HepG2 (cell line): ENCODE data around the gene AFF4. TPM values are rescaled to one million over a fixed set of nuclear protein-coding genes. Genes with fewer than 3 reads are reported as not detected.

ENCODE experiments used
- FOXA1 ChIP-seq, 2 experiments: fragments of 450-650 bp in 1 of 2; sonication (generic) in 1 of 2; formaldehyde crosslinking in 1 of 2; IDR thresholded peaks; 2 replicates each; pipeline versions ENCODE4 v1.4.0 to v1.6.1; 2016 to 2020; ENCODE audit warnings: missing genetic modification reagents in 1 of 2
- GPBP1L1 ChIP-seq: sonication (generic); formaldehyde crosslinking; IDR thresholded peaks from 2 replicates; pipeline ENCODE4 v1.5.0; 2020; ENCODE audit warnings: mild to moderate bottlenecking, missing genetic modification reagents
- HMGXB4 ChIP-seq, 2 experiments: sonication (generic) in 1 of 2; formaldehyde crosslinking in 1 of 2; IDR thresholded peaks; 2 replicates each; pipeline versions ENCODE4 v1.4.0 to v1.6.1; 2018 to 2020; ENCODE audit warnings: missing genetic modification reagents in 2 of 2, borderline replicate concordance in 1 of 2, low read depth in 1 of 2, mild to moderate bottlenecking in 1 of 2, missing biosample characterization in 1 of 2
- MAFF ChIP-seq: IDR thresholded peaks from 2 replicates; pipeline ENCODE4 v1.6.1; 2011; ENCODE audit warnings: low read depth, low read length, improper control_type of control experiment
- MLLT10 ChIP-seq: sonication (generic); formaldehyde crosslinking; IDR thresholded peaks from 2 replicates; pipeline ENCODE4 v1.4.0; 2020; ENCODE audit warnings: missing genetic modification reagents
- MYC ChIP-seq: sonication (generic); formaldehyde crosslinking; IDR thresholded peaks from 2 replicates; pipeline ENCODE4 v1.9.0; 2021; ENCODE audit warnings: missing genetic modification reagents, borderline replicate concordance
- PHF8 ChIP-seq: sonication (generic); formaldehyde crosslinking; IDR thresholded peaks from 2 replicates; pipeline ENCODE4 v1.5.0; 2020; ENCODE audit warnings: missing genetic modification reagents
- PRDM10 ChIP-seq: sonication (generic); formaldehyde crosslinking; IDR thresholded peaks from 2 replicates; pipeline ENCODE4 v1.4.0; 2020; ENCODE audit warnings: low read depth, missing genetic modification reagents
- ZNF713 ChIP-seq: sonication (generic); formaldehyde crosslinking; IDR thresholded peaks from 2 replicates; pipeline ENCODE4 v1.4.0; 2020; ENCODE audit warnings: mild to moderate bottlenecking, missing genetic modification reagents
- ZNF740 ChIP-seq: sonication (generic); formaldehyde crosslinking; IDR thresholded peaks from 2 replicates; pipeline ENCODE4 v1.4.0; 2020; ENCODE audit warnings: missing genetic modification reagents
- ZNF784 ChIP-seq: sonication (generic); formaldehyde crosslinking; IDR thresholded peaks from 2 replicates; pipeline ENCODE4 v1.5.1; 2020; ENCODE audit warnings: missing genetic modification reagents, mild to moderate bottlenecking, borderline replicate concordance
- ZSCAN29 ChIP-seq: sonication (generic); formaldehyde crosslinking; conservative IDR thresholded peaks from 2 replicates; pipeline ENCODE4 v1.4.0; 2020; ENCODE audit warnings: mild to moderate bottlenecking, missing genetic modification reagents
- polyA plus RNA-seq, 8 experiments: library from polyadenylated mRNA; depleted of rRNA in 3 of 8; stranded (reverse) in 7 of 8; unstranded in 1 of 8; fragments of >200 nt; fragmentation: Illumina TruSeq in 4 of 8; extraction: Trizol in 4 of 8; gene quantifications; 2 replicates each; pipeline versions ENCODE4 v1.2.1 to v1.2.3, GENCODE V29; 2011 to 2016; ENCODE audit warnings: low read depth in 4 of 8, missing spikeins in 1 of 8, mixed read lengths in 1 of 8; ENCODE audit not compliant: insufficient read depth in 1 of 8
- total RNA-seq, 5 experiments: library from RNA; depleted of rRNA; stranded (reverse); fragments of >200 nt; fragmentation: Illumina TruSeq; extraction: Trizol; gene quantifications; 2 replicates each; pipeline ENCODE4 v1.2.3, GENCODE V29; 2016; ENCODE audit warnings: low read depth in 1 of 5
- TF ChIP-seq, protein P1 (sequence below): sonication (generic); formaldehyde crosslinking; conservative IDR thresholded peaks from 2 replicates; pipeline ENCODE4 v1.4.0; 2020; ENCODE audit warnings: missing genetic modification reagents
- TF ChIP-seq, protein P2 (sequence below): sonication (generic); formaldehyde crosslinking; IDR thresholded peaks from 2 replicates; pipeline ENCODE4 v1.5.0; 2020; ENCODE audit warnings: mild to moderate bottlenecking, missing genetic modification reagents

AFF4 gene
- total and polyA plus RNA-seq, 2 of the 13 experiments (the other 11 are each of a cell fraction or from before 2014, with no cell fraction given): 22.1 to 25.5 TPM

DNA sequence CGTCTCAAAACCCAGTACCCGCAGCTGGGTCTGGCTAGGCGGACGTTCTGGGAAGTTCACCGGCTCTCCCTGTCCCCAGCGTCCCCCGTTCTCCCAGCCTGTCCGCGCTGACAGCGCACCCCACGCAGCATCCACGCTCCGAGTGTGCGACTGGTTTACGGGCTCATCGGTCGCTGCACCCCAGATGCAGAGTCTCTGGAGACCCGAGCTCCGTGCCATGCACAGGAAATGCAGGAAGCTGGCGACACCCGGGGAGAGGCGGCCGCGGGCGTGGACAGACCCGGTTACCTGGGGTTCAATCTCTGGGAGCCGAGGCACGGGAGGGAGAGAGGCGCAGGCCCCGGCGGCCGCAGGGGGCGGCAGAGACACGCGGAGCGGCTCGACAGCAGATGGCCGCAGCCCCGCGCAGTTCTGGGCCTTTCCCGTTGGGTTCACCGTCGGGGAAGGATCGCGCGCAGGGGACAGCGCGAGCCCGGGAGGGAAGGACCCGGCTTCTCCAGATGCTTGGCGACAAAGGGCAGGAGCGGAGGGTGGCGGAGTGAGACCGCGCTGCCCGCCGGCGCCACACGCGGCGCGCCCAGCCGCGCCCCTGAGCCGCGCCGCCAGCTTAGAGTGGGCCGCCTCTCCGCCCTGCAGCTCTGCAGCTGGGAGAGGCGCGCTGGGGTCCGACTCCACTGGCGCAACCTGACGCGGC, 133.5 kb downstream of the AFF4 start (continued):
- peak; percentile 82 for TF ChIP-seq MYC (CRISPR knock-in tag)
- TF ChIP-seq HMGXB4 (CRISPR knock-in tag; IDR thresholded peaks at IDR 0.05; ENCODE audit: borderline replicate concordance in 1 of 2, low read depth in 1 of 2): peak; percentile 94 to 98
- TF ChIP-seq FOXA1 (IDR thresholded peaks at IDR 0.05): no peak
- no peak for TF ChIP-seq FOXA1 (CRISPR knock-in tag; IDR thresholded peaks at IDR 0.05)
- TF ChIP-seq GPBP1L1 (CRISPR knock-in tag): no peak
- TF ChIP-seq MLLT10: no peak
- no peak for TF ChIP-seq ZNF713
- peak; percentile 88 for TF ChIP-seq PRDM10
- 0 out of 2 replicates have a peak, but pooled peaks have one; percentile 47 for TF ChIP-seq ZNF784 (CRISPR knock-in tag)
- TF ChIP-seq ZSCAN29: no peak
- TF ChIP-seq, protein P1, sequence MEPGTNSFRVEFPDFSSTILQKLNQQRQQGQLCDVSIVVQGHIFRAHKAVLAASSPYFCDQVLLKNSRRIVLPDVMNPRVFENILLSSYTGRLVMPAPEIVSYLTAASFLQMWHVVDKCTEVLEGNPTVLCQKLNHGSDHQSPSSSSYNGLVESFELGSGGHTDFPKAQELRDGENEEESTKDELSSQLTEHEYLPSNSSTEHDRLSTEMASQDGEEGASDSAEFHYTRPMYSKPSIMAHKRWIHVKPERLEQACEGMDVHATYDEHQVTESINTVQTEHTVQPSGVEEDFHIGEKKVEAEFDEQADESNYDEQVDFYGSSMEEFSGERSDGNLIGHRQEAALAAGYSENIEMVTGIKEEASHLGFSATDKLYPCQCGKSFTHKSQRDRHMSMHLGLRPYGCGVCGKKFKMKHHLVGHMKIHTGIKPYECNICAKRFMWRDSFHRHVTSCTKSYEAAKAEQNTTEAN (CRISPR knock-in tag): 0 out of 2 replicates have a peak, but pooled peaks have one; percentile 30
- TF ChIP-seq MAFF: no peak
- TF ChIP-seq, protein P2, sequence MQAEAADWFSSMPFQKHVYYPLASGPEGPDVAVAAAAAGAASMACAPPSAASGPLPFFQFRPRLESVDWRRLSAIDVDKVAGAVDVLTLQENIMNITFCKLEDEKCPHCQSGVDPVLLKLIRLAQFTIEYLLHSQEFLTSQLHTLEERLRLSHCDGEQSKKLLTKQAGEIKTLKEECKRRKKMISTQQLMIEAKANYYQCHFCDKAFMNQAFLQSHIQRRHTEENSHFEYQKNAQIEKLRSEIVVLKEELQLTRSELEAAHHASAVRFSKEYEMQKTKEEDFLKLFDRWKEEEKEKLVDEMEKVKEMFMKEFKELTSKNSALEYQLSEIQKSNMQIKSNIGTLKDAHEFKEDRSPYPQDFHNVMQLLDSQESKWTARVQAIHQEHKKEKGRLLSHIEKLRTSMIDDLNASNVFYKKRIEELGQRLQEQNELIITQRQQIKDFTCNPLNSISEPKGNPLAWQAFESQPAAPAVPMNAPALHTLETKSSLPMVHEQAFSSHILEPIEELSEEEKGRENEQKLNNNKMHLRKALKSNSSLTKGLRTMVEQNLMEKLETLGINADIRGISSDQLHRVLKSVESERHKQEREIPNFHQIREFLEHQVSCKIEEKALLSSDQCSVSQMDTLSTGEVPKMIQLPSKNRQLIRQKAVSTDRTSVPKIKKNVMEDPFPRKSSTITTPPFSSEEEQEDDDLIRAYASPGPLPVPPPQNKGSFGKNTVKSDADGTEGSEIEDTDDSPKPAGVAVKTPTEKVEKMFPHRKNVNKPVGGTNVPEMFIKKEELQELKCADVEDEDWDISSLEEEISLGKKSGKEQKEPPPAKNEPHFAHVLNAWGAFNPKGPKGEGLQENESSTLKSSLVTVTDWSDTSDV (CRISPR knock-in tag): 0 out of 2 replicates have a peak, but pooled peaks have one; percentile 36
- no peak for TF ChIP-seq PHF8 (CRISPR knock-in tag)
- no peak for TF ChIP-seq ZNF740 (CRISPR knock-in tag)
